HCT116 (cell line): ENCODE data around the gene SULT6B1. TPM values are rescaled to one million over a fixed set of nuclear protein-coding genes. Genes with fewer than 3 reads are reported as not detected.

Experiments used
- ATAC-seq: fragments of 200-7000 bp; cut with Tn5 transposase; 2 replicates; pipeline ENCODE4 v1.9.1; 2020; ENCODE audit warnings: mild to moderate bottlenecking, moderate library complexity
- Bru-seq: library from RNA; stranded (reverse); fragments of 400-500 nt; gene quantifications from one replicate; lab custom pipeline; 2021; lab: Mats Ljungman, UMichigan
- BruChase-seq, 2 experiments: library from RNA; stranded (reverse); fragments of 400-500 nt; gene quantifications; one replicate each; lab custom pipeline; 2021; lab: Mats Ljungman, UMichigan
- BruUV-seq: library from RNA; stranded (reverse); fragments of 400-500 nt; replicated peaks from 2 replicates; lab custom pipeline; 2021; lab: Mats Ljungman, UMichigan
- CTCF ChIA-PET: fragments of 300-600 bp; sonication (Branson Sonifier 250); formaldehyde crosslinking; loops from one replicate; lab custom pipeline; 2021; ENCODE audit warnings: antibody characterized with exemption; lab: Charles Lee
- POLR2A ChIA-PET: fragments of 300-600, 350-600 bp; sonication (Branson Sonifier 250); formaldehyde crosslinking; loops from one replicate; lab custom pipeline; 2021; ENCODE audit warnings: antibody characterized with exemption; lab: Charles Lee
- RAD21 ChIA-PET, 2 experiments: fragments of 300-600 bp; sonication (Branson Sonifier 250); formaldehyde crosslinking; loops; one replicate each; lab custom pipeline; 2023; ENCODE audit warnings: low total read pairs in 2 of 2; ENCODE audit not compliant: uncharacterized antibody in 2 of 2, unreplicated experiment in 2 of 2, low non-redundant PET in 1 of 2; lab: Charles Lee
- DNase-seq: peaks from one replicate; pipeline ENCODE4 v3.0.0-alpha.2; 2010; ENCODE audit warnings: low read depth, low spot score
- H2AFZ ChIP-seq: fragments of 200-600 bp; shearing (Covaris generic), sonication (generic); 2 replicates; pipeline ENCODE4 v1.6.1; 2017; ENCODE audit warnings: low read depth, mixed run types, mixed read lengths, antibody characterized with exemption, low read length; ENCODE audit not compliant: poor library complexity, severe bottlenecking
- H3K27ac ChIP-seq: 2 replicates; pipeline ENCODE4 v1.5.1; 2012; ENCODE audit warnings: low read depth, low read length
- H3K27me3 ChIP-seq: fragments of 200-600 bp; sonication (generic); 2 replicates; pipeline ENCODE4 v1.6.1; 2016; ENCODE audit warnings: mixed run types, low read length, mixed read lengths; ENCODE audit not compliant: insufficient read depth
- H3K36me3 ChIP-seq, 2 experiments: fragments of 200-500 bp in 1 of 2; fragments of 200-600 bp in 1 of 2; sonication (Bioruptor generic) in 1 of 2; sonication (generic) in 1 of 2; 2 replicates each; pipeline versions ENCODE4 v1.5.1 to v1.6.1; 2014 to 2016; ENCODE audit warnings: low read length in 2 of 2, inconsistent platforms in 1 of 2, mixed read lengths in 1 of 2, mixed run types in 1 of 2; ENCODE audit not compliant: insufficient read depth in 2 of 2, control insufficient read depth in 1 of 2
- H3K4me1 ChIP-seq, 2 experiments: fragments of 200-600 bp in 1 of 2; sonication (generic) in 1 of 2; 2 replicates each; pipeline versions ENCODE4 v1.5.1 to v1.6.1; 2012 to 2017; ENCODE audit warnings: low read length in 2 of 2, inconsistent platforms in 1 of 2, mild to moderate bottlenecking in 1 of 2, mixed read lengths in 1 of 2, mixed run types in 1 of 2, moderate library complexity in 1 of 2; ENCODE audit not compliant: insufficient read depth in 2 of 2, control insufficient read depth in 1 of 2
- H3K4me2 ChIP-seq: fragments of 200-600 bp; sonication (generic); 2 replicates; pipeline ENCODE4 v1.6.1; 2017; ENCODE audit warnings: mixed run types, low read length, mixed read lengths
- H3K4me3 ChIP-seq, 2 experiments: fragments of 200-600 bp in 1 of 2; sonication (generic) in 1 of 2; replicated peaks in 1 of 2; 2 replicates each; pipeline ENCODE4 v1.5.1; 2011 to 2016; ENCODE audit warnings: low read length in 2 of 2, control low read depth in 1 of 2, low read depth in 1 of 2, mild to moderate bottlenecking in 1 of 2, mixed read lengths in 1 of 2, mixed run types in 1 of 2
- H3K79me2 ChIP-seq: fragments of 200-600 bp; sonication (generic); 2 replicates; pipeline ENCODE4 v1.6.1; 2017; ENCODE audit warnings: mild to moderate bottlenecking, mixed run types, low read length, moderate library complexity, mixed read lengths; ENCODE audit not compliant: insufficient read depth
- H3K9ac ChIP-seq: fragments of 200-600 bp; sonication (generic); 2 replicates; pipeline ENCODE4 v1.6.1; 2016; ENCODE audit warnings: low read length, mixed read lengths
- H3K9me2 ChIP-seq: fragments of 200-600 bp; sonication (generic), shearing (Covaris generic); 2 replicates; pipeline ENCODE4 v1.6.1; 2017; ENCODE audit warnings: mixed run types, mild to moderate bottlenecking, moderate library complexity; ENCODE audit not compliant: insufficient read depth
- H3K9me3 ChIP-seq, 2 experiments: fragments of 200-500 bp in 1 of 2; fragments of 200-600 bp in 1 of 2; sonication (Bioruptor generic) in 1 of 2; sonication (generic) in 1 of 2; 2 replicates each; pipeline ENCODE4 v1.6.1; 2014 to 2017; ENCODE audit warnings: low read length in 2 of 2, mixed read lengths in 2 of 2, inconsistent platforms in 1 of 2, low read depth in 1 of 2, mild to moderate bottlenecking in 1 of 2, mixed run types in 1 of 2, moderate library complexity in 1 of 2; ENCODE audit not compliant: control insufficient read depth in 1 of 2, insufficient read depth in 1 of 2
- H4K20me1 ChIP-seq: fragments of 200-600 bp; sonication (generic), shearing (Covaris generic); 2 replicates; pipeline ENCODE4 v1.6.1; 2017; ENCODE audit warnings: mixed run types, mild to moderate bottlenecking, moderate library complexity; ENCODE audit not compliant: insufficient read depth
- CEBPB ChIP-seq: IDR thresholded peaks from 2 replicates; pipeline ENCODE4 v1.6.1; 2012; ENCODE audit warnings: low read depth
- EGR1 ChIP-seq: IDR thresholded peaks from 2 replicates; pipeline ENCODE4 v1.6.1; 2012; ENCODE audit warnings: low read depth
- ELF1 ChIP-seq: IDR thresholded peaks from 2 replicates; pipeline ENCODE4 v1.6.1; 2012; ENCODE audit warnings: low read depth, borderline replicate concordance
- EZH2 ChIP-seq: fragments of 200-600 bp; sonication (generic); IDR thresholded peaks from 2 replicates; pipeline ENCODE4 v1.6.1; 2017; ENCODE audit warnings: antibody characterized with exemption, mixed run types
- EZH2phosphoT487 ChIP-seq: fragments of 200-600 bp; IDR thresholded peaks from 2 replicates; pipeline ENCODE4 v1.6.1; 2018; ENCODE audit warnings: antibody characterized with exemption, borderline replicate concordance
- JUND ChIP-seq: IDR thresholded peaks from 2 replicates; pipeline ENCODE4 v1.6.1; 2012
- POLR2AphosphoS5 ChIP-seq: IDR thresholded peaks from 2 replicates; pipeline ENCODE4 v1.6.1; 2011; ENCODE audit warnings: mild to moderate bottlenecking, low read depth, low read length, moderate library complexity
- TCF7L2 ChIP-seq: IDR thresholded peaks from 2 replicates; pipeline ENCODE4 v1.7.0; 2011; ENCODE audit warnings: borderline replicate concordance, inconsistent platforms; ENCODE audit not compliant: insufficient read depth, insufficient read length; ENCODE audit errors: extremely low read depth
- YY1 ChIP-seq: IDR thresholded peaks from 2 replicates; pipeline ENCODE4 v1.6.1; 2011; ENCODE audit warnings: low read length, low read depth, moderate library complexity, mild to moderate bottlenecking; ENCODE audit not compliant: insufficient replicate concordance; ENCODE audit errors: extremely low read depth
- intact Hi-C: fragments of 100-400 bp; cut with micrococcal nuclease; formaldehyde crosslinking; loops from 2 replicates; pipeline ENCODE4 v1.10.0; 2022
- long read RNA-seq: library from polyadenylated mRNA; unstranded; transcript quantifications from one replicate; pipeline ENCODE4 v2.0.0, GENCODE V29; 2021; ENCODE audit not compliant: unreplicated experiment
- polyA plus RNA-seq: library from polyadenylated mRNA; unstranded; fragments of >200 nt; gene quantifications from 2 replicates; pipeline ENCODE4 v1.2.1, GENCODE V29; 2012; ENCODE audit warnings: missing spikeins
- total RNA-seq: library from RNA; stranded (reverse); gene quantifications from one replicate; pipeline ENCODE4 v1.2.1, GENCODE V29; 2021; ENCODE audit not compliant: unreplicated experiment
- TF ChIP-seq, protein P1 (sequence below): IDR thresholded peaks from 2 replicates; pipeline ENCODE4 v1.6.1; 2012
- TF ChIP-seq, protein P2 (sequence below), 3 experiments: fragments of 200-600 bp in 1 of 3; sonication (generic) in 1 of 3; IDR thresholded peaks in 2 of 3; conservative IDR thresholded peaks in 1 of 3; 2 replicates each; pipeline ENCODE4 v1.5.1; 2012 to 2017; ENCODE audit warnings: low read depth in 2 of 3, low read length in 2 of 3, antibody characterized with exemption in 1 of 3, borderline replicate concordance in 1 of 3, control low read depth in 1 of 3, mild to moderate bottlenecking in 1 of 3, mixed read lengths in 1 of 3, mixed run types in 1 of 3, moderate library complexity in 1 of 3; ENCODE audit not compliant: insufficient read depth in 1 of 3

Gene SULT6B1, protein sequence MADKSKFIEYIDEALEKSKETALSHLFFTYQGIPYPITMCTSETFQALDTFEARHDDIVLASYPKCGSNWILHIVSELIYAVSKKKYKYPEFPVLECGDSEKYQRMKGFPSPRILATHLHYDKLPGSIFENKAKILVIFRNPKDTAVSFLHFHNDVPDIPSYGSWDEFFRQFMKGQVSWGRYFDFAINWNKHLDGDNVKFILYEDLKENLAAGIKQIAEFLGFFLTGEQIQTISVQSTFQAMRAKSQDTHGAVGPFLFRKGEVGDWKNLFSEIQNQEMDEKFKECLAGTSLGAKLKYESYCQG
- total RNA-seq (not detected), Bru-seq, nascent RNA (percentile 14 among the genes with signal in this experiment), BruChase-seq, experiment 1, labeled RNA remaining after a 6-hour chase (percentile 14 among the genes with signal in this experiment), BruChase-seq, experiment 2, labeled RNA remaining after a 2-hour chase (percentile 9 among the genes with signal in this experiment)
- polyA plus RNA-seq: not detected in 2 replicates
- long read RNA-seq: 0 reads

DNA sequence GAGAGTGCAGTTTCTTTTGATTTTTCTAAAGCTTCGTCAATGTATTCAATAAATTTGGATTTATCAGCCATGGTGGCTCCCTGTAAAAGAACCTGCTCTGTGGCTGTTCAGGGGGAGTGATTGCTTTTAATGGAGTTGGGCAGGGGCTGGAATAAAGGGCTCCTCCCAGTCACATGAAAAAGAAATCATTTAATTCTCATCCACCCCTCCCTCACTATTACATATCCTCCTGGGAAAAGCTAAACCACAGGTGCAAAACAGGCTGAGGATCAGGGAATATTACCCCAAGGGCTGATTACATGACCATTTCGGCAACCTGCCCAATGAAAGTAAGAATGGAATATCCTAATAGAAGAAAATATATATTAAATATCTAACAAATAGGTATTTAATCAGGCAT, at the start of gene SULT6B1:
SULT6B1 (minus strand) TSS at position 101 of the 400 bp plus-strand sequence; CDS start at position 71, 30 bp downstream.
- H2AFZ ChIP-seq: peak within 1 kb of the TSS; percentile 81

More for the DNA sequence above, at the start of gene SULT6B1:
- Histone ChIP-seq H3K9me2 (no peaks in the 10 kb centered on the region), H3K79me2 (no peaks in the 10 kb centered on the region), H3K27me3 (no peaks in the 10 kb centered on the region), H4K20me1 (no peaks in the 10 kb centered on the region), H3K36me3 (no peaks in the 10 kb centered on the region), H3K4me3 (peak within 1 kb of the TSS in 1 of 2 experiments; percentile 30; a peak in 2 of 4 replicates), H3K9me3 (no peaks in the 10 kb centered on the region), H3K4me2 (peak within 1 kb of the TSS; percentile 71), H3K4me1 (peaks cover 11 to 19% of the 10 kb centered on the region in 2 experiments), H3K9ac (peak within 1 kb of the TSS; percentile 38), H3K27ac (peak within 1 kb of the TSS; percentile 51)
- no TSS peak for BruUV-seq
- ChIA-PET RAD21 (no interaction called here), POLR2A (no interaction called here), CTCF (interaction anchor here (1.1 to 2.6 kb wide), 2 partner anchors 8 to 27 kb away, joined by 3 to 7 read pairs; no protein-coding TSS in a partner anchor)
- intact Hi-C loops: no loop called here
- TF ChIP-seq YY1 (no peak), ELF1 (no peak), POLR2AphosphoS5 (no peak), EZH2phosphoT487 (no peak), TCF7L2 (no peak), JUND (no peak), EZH2 (no peak), EGR1 (no peak), CEBPB (no peak)
- TF ChIP-seq, protein P1, sequence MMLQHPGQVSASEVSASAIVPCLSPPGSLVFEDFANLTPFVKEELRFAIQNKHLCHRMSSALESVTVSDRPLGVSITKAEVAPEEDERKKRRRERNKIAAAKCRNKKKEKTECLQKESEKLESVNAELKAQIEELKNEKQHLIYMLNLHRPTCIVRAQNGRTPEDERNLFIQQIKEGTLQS: no peak
- TF ChIP-seq, protein P2, sequence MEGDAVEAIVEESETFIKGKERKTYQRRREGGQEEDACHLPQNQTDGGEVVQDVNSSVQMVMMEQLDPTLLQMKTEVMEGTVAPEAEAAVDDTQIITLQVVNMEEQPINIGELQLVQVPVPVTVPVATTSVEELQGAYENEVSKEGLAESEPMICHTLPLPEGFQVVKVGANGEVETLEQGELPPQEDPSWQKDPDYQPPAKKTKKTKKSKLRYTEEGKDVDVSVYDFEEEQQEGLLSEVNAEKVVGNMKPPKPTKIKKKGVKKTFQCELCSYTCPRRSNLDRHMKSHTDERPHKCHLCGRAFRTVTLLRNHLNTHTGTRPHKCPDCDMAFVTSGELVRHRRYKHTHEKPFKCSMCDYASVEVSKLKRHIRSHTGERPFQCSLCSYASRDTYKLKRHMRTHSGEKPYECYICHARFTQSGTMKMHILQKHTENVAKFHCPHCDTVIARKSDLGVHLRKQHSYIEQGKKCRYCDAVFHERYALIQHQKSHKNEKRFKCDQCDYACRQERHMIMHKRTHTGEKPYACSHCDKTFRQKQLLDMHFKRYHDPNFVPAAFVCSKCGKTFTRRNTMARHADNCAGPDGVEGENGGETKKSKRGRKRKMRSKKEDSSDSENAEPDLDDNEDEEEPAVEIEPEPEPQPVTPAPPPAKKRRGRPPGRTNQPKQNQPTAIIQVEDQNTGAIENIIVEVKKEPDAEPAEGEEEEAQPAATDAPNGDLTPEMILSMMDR (IDR thresholded peaks at IDR 0.05 in 2 of 3, conservative IDR thresholded peaks at IDR 0.05 in 1 of 3; ENCODE audit: borderline replicate concordance in 1 of 3, insufficient read depth in 1 of 3, low read depth in 2 of 3, low read length in 2 of 3): no peak
- no peak for ATAC-seq
- no peak for DNase-seq
